Naive thymus-derived CD4-positive, alpha-beta T cell (primary cell): Measurements from ENCODE around the gene TTLL9. TPM values are rescaled to one million over a fixed set of nuclear protein-coding genes. Genes with fewer than 3 reads are reported as not detected.

Experiments used
- ATAC-seq: fragments of 150-1000 bp; cut with Tn5 transposase; 2 replicates; pipeline ENCODE4 v1.10.0; 2021; ENCODE audit warnings: mild to moderate bottlenecking, moderate library complexity
- CTCF ChIA-PET: fragments of 350-600 bp; sonication (Branson Sonifier 250); formaldehyde crosslinking; loops from one replicate; lab custom pipeline; 2021; ENCODE audit warnings: antibody characterized with exemption; lab: Charles Lee
- POLR2A ChIA-PET: fragments of 350-600 bp; sonication (Branson Sonifier 250); formaldehyde crosslinking; loops from one replicate; lab custom pipeline; 2021; ENCODE audit warnings: antibody characterized with exemption, inconsistent platforms; lab: Charles Lee
- DNase-seq, 9 donors: peaks; one replicate each; pipeline versions ENCODE4 v3.0.0 to v3.0.0-alpha.2; 2020 to 2022; ENCODE audit warnings: mixed read lengths in 1 of 9
- H3K27ac ChIP-seq: one replicate; pipeline ENCODE4 v1.7.0; 2013; ENCODE audit warnings: mild to moderate bottlenecking, low read depth, low read length, moderate library complexity
- H3K27me3 ChIP-seq, 2 donors: one replicate each; pipeline ENCODE4 v1.7.0; 2013; ENCODE audit warnings: low read length in 2 of 2, mild to moderate bottlenecking in 2 of 2, moderate library complexity in 2 of 2; ENCODE audit not compliant: control insufficient read depth in 2 of 2, insufficient read depth in 2 of 2
- H3K36me3 ChIP-seq, 3 experiments: 1 replicate in 2 of 3; 2 replicates in 1 of 3; pipeline ENCODE4 v1.7.0; 2013; ENCODE audit warnings: low read length in 3 of 3, mild to moderate bottlenecking in 3 of 3, moderate library complexity in 1 of 3; ENCODE audit not compliant: insufficient read depth in 3 of 3, control insufficient read depth in 2 of 3
- H3K4me1 ChIP-seq, 2 donors: one replicate each; pipeline ENCODE4 v1.7.0; 2013; ENCODE audit warnings: low read length in 2 of 2, mild to moderate bottlenecking in 2 of 2, moderate library complexity in 1 of 2; ENCODE audit not compliant: control insufficient read depth in 2 of 2, insufficient read depth in 2 of 2
- H3K4me3 ChIP-seq: 2 replicates; pipeline ENCODE4 v1.7.0; 2013; ENCODE audit warnings: mild to moderate bottlenecking, low read length
- H3K9me3 ChIP-seq, 3 experiments: 1 replicate in 2 of 3; 2 replicates in 1 of 3; pipeline ENCODE4 v1.7.0; 2013; ENCODE audit warnings: low read length in 3 of 3; ENCODE audit not compliant: control insufficient read depth in 2 of 3
- H3K27ac Mint-ChIP-seq, 9 donors: one replicate each; pipeline ENCODE4 v1.8.0; 2020 to 2022; ENCODE audit warnings: mixed read lengths in 9 of 9, mild to moderate bottlenecking in 8 of 9, moderate library complexity in 5 of 9, inconsistent platforms in 2 of 9
- H3K27me3 Mint-ChIP-seq, 5 donors: one replicate each; pipeline ENCODE4 v1.8.0; 2021 to 2022; ENCODE audit warnings: mixed read lengths in 5 of 5, mild to moderate bottlenecking in 1 of 5
- H3K36me3 Mint-ChIP-seq, 5 donors: one replicate each; pipeline ENCODE4 v1.8.0; 2020 to 2022; ENCODE audit warnings: mixed read lengths in 5 of 5, mild to moderate bottlenecking in 3 of 5, inconsistent platforms in 1 of 5
- H3K4me1 Mint-ChIP-seq, 7 donors: one replicate each; pipeline ENCODE4 v1.8.0; 2020 to 2022; ENCODE audit warnings: mixed read lengths in 7 of 7, mild to moderate bottlenecking in 3 of 7, inconsistent platforms in 1 of 7
- H3K4me3 Mint-ChIP-seq, 10 donors: one replicate each; pipeline ENCODE4 v1.8.0; 2020 to 2022; ENCODE audit warnings: mild to moderate bottlenecking in 10 of 10, mixed read lengths in 10 of 10, moderate library complexity in 6 of 10, inconsistent platforms in 2 of 10
- H3K9me3 Mint-ChIP-seq, 11 donors: one replicate each; pipeline ENCODE4 v1.8.0; 2020 to 2022; ENCODE audit warnings: mixed read lengths in 11 of 11, mild to moderate bottlenecking in 4 of 11, inconsistent platforms in 1 of 11, moderate library complexity in 1 of 11
- intact Hi-C, 2 donors: fragments of 100-400 bp; cut with micrococcal nuclease; formaldehyde crosslinking; loops; one replicate each; pipeline ENCODE4 v1.15.1; 2023
- polyA plus RNA-seq, 2 donors: library from polyadenylated mRNA; unstranded; fragments of 300-500 nt; fragmentation: Illumina TruSeq; gene quantifications; one replicate each; pipeline ENCODE4 v1.2.3, GENCODE V29; 2021
- total RNA-seq, 6 experiments: library from RNA in 5 of 6; stranded (reverse) in 5 of 6; gene quantifications; 1 replicate in 5 of 6; 2 replicates in 1 of 6; pipeline ENCODE4 v1.2.3 and lab custom pipeline; 2021 to 2026

Gene TTLL9
- total and polyA plus RNA-seq, 7 experiments from 2014 or later: not detected

DNA sequence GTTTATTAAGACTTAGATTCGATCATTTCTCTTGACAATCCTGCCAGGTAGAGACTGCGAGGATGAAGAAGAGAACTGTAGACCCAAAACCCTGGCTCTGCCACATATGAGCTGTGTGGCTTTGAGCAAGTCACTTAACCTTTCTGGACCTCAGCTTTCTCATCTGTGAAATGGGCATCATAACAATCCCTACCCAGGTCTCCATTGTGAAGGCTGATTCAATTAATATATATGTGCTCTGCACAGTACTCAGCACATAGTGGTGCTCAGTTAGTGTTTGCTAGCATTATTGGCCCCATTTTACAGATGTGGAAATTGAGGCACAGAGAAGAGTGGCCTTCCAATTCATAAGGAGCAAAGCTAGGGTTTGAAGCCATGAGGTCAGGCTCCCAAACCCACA is 105.4 kb downstream of the TTLL9 start:
- H3K4me1 ChIP-seq: no peaks in the 10 kb centered on the region
- no peaks in the 10 kb centered on the region for H3K27me3 ChIP-seq
- Mint-ChIP-seq H3K9me3 (peaks cover 0 to 4% (median 0%) of the 10 kb centered on the region in 11 donors), H3K4me3 (no peak overlapping the region), H3K27me3 (peaks cover 8 to 58% (median 27%) of the 10 kb centered on the region in 5 donors), H3K36me3 (no peaks in the 10 kb centered on the region), H3K27ac (no peak overlapping the region), H3K4me1 (no peaks in the 10 kb centered on the region)
- ChIA-PET CTCF (no interaction called here), POLR2A (no interaction called here)
- no peaks in the 10 kb centered on the region for H3K9me3 ChIP-seq
- intact Hi-C loops: no loop called here
- no peaks in the 10 kb centered on the region for H3K36me3 ChIP-seq
- DNase-seq (no peak), ATAC-seq (no peak)
- no peak overlapping the region for H3K4me3 ChIP-seq
- H3K27ac ChIP-seq: no peak overlapping the region

DNA sequence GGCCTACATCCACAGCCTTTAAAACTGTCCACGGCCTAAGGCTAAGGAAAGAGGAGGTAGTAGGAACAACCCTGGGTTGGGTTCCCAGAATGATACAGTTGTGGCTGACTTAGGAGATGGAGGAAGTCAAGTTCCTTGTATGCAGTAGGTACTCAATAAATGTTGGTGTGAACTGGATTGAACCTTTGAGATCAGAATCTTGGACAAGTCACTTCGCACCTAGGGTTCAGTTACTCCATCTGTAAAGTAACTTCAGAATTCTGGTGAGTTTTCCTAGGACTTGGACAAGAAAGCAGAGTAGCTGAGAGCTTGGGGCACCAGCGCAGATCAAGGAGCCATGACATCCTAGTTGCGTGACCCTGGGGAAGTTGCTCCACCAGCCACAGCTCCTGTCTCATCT is 106.6 kb downstream of the TTLL9 start:
- no peak overlapping the region for H3K4me3 ChIP-seq
- no peak overlapping the region for H3K27ac Mint-ChIP-seq
- ATAC-seq: no peak
- H3K27me3 Mint-ChIP-seq: peaks cover 6 to 49% (median 28%) of the 10 kb centered on the region in 5 donors
- no peaks in the 10 kb centered on the region for H3K27me3 ChIP-seq
- H3K9me3 ChIP-seq: no peaks in the 10 kb centered on the region
- H3K4me1 ChIP-seq: no peaks in the 10 kb centered on the region
- peaks cover 0 to 2% (median 0%) of the 10 kb centered on the region in 7 donors for H3K4me1 Mint-ChIP-seq
- no peaks in the 10 kb centered on the region for H3K36me3 ChIP-seq
- H3K4me3 Mint-ChIP-seq: no peak overlapping the region
- no peaks in the 10 kb centered on the region for H3K36me3 Mint-ChIP-seq
- no peak overlapping the region for H3K27ac ChIP-seq
- intact Hi-C loops: no loop called here
- ChIA-PET POLR2A (no interaction called here), CTCF (no interaction called here)
- peaks cover 0 to 5% (median 0%) of the 10 kb centered on the region in 11 donors for H3K9me3 Mint-ChIP-seq
- DNase-seq: no peak

DNA sequence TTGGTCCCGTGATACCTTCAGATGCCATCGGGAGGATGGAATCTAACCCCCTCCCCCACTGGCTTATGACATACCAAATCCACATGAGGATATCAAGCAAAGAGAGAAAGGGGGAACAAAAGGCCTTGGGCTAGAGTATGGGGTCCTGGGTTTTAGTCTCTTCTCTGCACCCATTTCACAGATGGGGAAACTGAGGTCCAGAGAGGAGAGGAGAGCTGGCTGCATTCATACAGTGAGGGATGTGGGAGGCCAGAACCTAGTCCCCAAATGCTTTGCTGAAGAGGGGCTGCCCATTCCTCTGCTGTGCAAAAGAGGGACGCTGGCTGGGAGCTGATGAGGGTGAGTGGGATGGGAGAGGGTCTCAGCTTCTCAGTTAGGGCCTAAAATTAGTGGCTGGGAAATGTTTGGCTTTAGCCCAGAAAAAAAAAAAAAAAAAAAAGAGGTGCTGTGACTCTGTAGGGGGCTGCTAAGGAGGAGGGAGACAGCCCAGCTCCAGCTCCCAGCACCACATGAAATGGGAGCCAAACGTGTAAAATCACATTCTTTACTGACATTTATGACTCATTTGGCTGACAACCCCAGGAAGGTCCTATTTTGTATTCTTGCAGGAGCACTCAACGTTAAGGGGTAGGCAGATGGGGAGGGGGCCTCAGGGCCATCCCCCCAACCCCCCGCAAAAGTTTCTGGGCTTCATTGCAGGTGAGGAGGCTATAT is 109.4 kb downstream of the TTLL9 start:
- H3K27me3 Mint-ChIP-seq: peaks cover 9 to 30% (median 25%) of the 10 kb centered on the region in 5 donors
- no peaks in the 10 kb centered on the region for H3K36me3 Mint-ChIP-seq
- Histone ChIP-seq H3K9me3 (no peaks in the 10 kb centered on the region), H3K36me3 (no peaks in the 10 kb centered on the region), H3K4me3 (no peak overlapping the region), H3K4me1 (no peaks in the 10 kb centered on the region), H3K27me3 (no peaks in the 10 kb centered on the region), H3K27ac (no peak overlapping the region)
- no peak overlapping the region for H3K4me3 Mint-ChIP-seq
- no peak overlapping the region for H3K27ac Mint-ChIP-seq
- CTCF ChIA-PET: no interaction called here
- H3K4me1 Mint-ChIP-seq: peaks cover 0 to 2% (median 0%) of the 10 kb centered on the region in 7 donors
- DNase-seq: no peak
- peaks cover 0 to 5% (median 0%) of the 10 kb centered on the region in 11 donors for H3K9me3 Mint-ChIP-seq
- intact Hi-C loops: no loop called here
- POLR2A ChIA-PET: no interaction called here
- no peak for ATAC-seq

DNA sequence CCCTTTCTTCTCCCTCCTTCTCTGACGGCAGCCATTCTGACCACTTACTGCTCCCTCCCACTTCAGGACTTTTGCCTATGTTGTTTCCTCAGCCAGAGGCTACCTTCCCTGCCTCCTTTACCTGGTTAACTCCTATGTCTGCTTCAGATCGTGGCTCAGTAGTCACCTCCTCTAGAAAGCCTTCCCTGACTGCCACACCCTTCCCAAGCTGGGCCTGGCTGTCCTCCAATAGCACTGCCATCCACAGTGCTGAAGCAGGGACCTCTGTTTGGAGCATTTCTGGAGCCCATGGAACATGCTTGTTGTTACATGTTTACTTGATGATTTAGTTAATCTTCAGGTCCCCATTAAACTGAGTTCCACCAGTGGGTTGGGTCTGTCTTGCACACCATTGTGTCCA is 111.3 kb downstream of the TTLL9 start:
- CTCF ChIA-PET: no interaction called here

DNA sequence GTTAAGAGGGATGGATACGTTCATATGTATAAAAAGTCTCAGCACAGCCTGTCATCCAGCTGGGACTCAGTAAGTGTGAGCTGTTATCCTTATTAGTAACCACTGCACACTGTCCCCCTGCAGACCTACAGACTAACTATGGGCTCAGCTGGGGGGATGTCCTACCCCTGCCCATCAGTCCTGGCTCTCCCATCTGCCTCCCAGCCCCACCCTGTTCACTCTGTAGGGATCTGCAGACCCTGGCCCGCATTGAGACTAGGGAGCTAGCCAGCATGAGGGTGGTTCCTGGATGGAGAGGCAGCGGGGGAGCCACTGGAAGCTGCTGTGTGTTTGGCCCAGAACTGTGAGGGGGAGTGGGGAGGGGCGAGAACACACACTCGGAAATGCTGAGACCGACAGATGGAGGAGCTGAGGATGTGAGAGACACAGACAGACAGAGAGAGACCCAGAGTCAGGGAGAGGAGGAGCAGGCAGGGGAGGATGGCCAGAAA is 114.6 kb downstream of the TTLL9 start:
- H3K4me3 ChIP-seq: no peak overlapping the region
- peaks cover 0 to 2% (median 0%) of the 10 kb centered on the region in 7 donors for H3K4me1 Mint-ChIP-seq
- no peak overlapping the region for H3K27ac ChIP-seq
- intact Hi-C loops: no loop called here
- H3K27me3 ChIP-seq: no peaks in the 10 kb centered on the region
- no peaks in the 10 kb centered on the region for H3K4me1 ChIP-seq
- H3K9me3 ChIP-seq: no peaks in the 10 kb centered on the region
- CTCF ChIA-PET: no interaction called here
- POLR2A ChIA-PET: no interaction called here
- no peak for ATAC-seq
- peaks cover 3 to 12% (median 4%) of the 10 kb centered on the region in 5 donors for H3K27me3 Mint-ChIP-seq
- no peaks in the 10 kb centered on the region for H3K36me3 ChIP-seq
- no peaks in the 10 kb centered on the region for H3K36me3 Mint-ChIP-seq
- H3K9me3 Mint-ChIP-seq: peaks cover 0 to 2% (median 0%) of the 10 kb centered on the region in 11 donors
- no peak overlapping the region for H3K27ac Mint-ChIP-seq
- no peak for DNase-seq
- no peak overlapping the region for H3K4me3 Mint-ChIP-seq

More for the DNA sequence above, 111.3 kb downstream of the TTLL9 start:
- no peak overlapping the region for H3K27ac Mint-ChIP-seq
- H3K9me3 ChIP-seq: no peaks in the 10 kb centered on the region
- peaks cover 6 to 23% (median 18%) of the 10 kb centered on the region in 5 donors for H3K27me3 Mint-ChIP-seq
- no peak overlapping the region for H3K4me3 ChIP-seq
- H3K36me3 Mint-ChIP-seq: no peaks in the 10 kb centered on the region
- no peak overlapping the region for H3K27ac ChIP-seq
- H3K36me3 ChIP-seq: no peaks in the 10 kb centered on the region
- no peaks in the 10 kb centered on the region for H3K4me1 ChIP-seq
- H3K9me3 Mint-ChIP-seq: peaks cover 0 to 2% (median 0%) of the 10 kb centered on the region in 11 donors
- intact Hi-C loops: no loop called here
- no peak for DNase-seq
- H3K27me3 ChIP-seq: no peaks in the 10 kb centered on the region
- H3K4me3 Mint-ChIP-seq: no peak overlapping the region
- POLR2A ChIA-PET: no interaction called here
- peaks cover 0 to 2% (median 0%) of the 10 kb centered on the region in 7 donors for H3K4me1 Mint-ChIP-seq
- ATAC-seq: no peak

DNA sequence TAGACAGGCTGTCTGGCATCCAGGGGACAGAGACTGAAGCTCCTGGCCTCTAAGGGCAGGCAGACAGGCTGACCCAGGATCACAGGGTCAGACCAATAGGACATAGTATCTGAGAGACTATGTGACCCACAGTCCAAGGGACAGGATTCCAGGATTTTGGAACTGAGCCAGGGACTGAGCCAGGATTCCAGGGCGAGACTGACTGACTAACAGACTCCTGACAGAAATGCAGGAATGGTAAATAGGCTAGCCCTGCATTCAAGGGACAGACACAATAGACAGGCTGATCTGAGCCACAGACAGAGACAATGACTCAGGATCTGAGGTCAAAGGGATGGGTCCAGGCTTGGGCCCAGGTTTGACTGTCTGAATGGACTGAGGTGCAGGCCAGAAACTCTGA is 117.3 kb downstream of the TTLL9 start:
- ChIA-PET POLR2A (no interaction called here), CTCF (no interaction called here)
- H3K4me3 Mint-ChIP-seq: no peak overlapping the region

More for the DNA sequence above, 117.3 kb downstream of the TTLL9 start:
- intact Hi-C loops: no loop called here
- H3K36me3 Mint-ChIP-seq: no peaks in the 10 kb centered on the region
- no peaks in the 10 kb centered on the region for H3K4me1 ChIP-seq
- H3K9me3 Mint-ChIP-seq: no peaks in the 10 kb centered on the region
- H3K27me3 ChIP-seq: no peaks in the 10 kb centered on the region
- no peak for ATAC-seq
- no peak for DNase-seq
- no peak overlapping the region for H3K4me3 ChIP-seq
- H3K36me3 ChIP-seq: no peaks in the 10 kb centered on the region
- H3K9me3 ChIP-seq: no peaks in the 10 kb centered on the region
- H3K4me1 Mint-ChIP-seq: peaks cover 0 to 2% (median 0%) of the 10 kb centered on the region in 7 donors
- peaks cover 0 to 12% (median 6%) of the 10 kb centered on the region in 5 donors for H3K27me3 Mint-ChIP-seq
- no peak overlapping the region for H3K27ac ChIP-seq
- no peak overlapping the region for H3K27ac Mint-ChIP-seq
